ENCODE measurements around the gene P2RX4.
"Not testable (repeated sequence)": the region's sequence is repeated elsewhere in the genome, so short reads cannot be mapped to it uniquely, and the experiment has no call there.

P2RX4 gene

DNA sequence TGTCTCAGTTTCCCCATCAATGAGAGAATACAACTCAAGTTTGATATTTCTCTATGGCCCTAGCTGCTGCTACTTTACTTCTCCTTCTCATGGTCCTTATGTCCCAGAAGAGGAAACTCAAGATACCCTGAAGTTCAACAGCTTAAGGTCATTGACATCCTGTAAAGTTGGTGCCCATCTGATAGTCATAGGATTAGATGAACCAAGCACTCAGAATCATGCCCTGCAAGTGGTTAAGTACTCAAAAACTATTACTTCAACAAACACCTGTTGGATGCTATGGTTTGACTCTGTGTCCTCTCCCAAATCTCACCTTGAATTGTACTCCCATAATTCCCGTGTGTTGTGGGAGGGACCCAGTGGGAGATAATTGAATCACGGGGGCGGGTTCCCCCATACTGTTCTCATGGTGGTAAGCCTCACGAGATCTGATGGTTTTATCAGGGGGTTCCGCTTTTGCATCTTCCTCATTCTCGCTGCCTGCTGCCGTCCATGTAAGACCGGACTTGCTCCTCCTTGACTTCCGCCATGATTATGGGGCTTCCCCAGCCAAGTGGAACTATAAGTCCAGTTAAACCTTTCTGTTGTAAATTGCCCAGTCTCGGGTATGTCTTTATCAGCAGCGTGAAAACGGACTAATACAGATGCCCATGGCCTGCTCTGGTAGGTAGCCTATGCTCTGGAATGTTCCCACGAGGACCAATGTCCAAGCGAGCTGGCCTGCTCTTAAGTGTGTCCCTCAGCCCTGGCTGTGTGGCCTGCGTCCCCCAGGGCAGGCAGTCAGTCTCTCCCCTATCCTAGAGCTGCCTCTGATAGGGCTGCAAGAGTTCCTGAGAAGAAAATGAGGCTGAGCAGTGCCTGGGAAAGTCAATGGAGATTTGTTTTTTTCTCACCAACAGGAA is 68.5 kb downstream of the P2RX4 start:
- no peak for DNase-seq (ENCODE audit: low read depth)

DNA sequence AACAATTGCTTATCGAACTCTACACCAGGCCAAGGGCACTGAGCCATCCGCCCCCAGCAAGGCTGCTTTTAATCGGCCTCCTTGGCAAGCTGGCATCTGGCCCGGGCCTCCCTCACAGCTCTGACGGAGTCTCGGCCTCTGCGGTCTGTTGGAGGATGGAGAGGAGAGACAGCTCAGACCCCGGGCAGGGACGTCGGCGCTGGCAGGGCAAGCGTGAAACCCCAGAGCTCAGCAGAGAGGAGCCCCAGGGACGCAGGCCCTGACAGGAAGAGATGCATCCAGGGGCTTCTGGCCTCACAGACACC is 69.1 kb downstream of the P2RX4 start:
- DNase-seq (ENCODE audit: low read depth) = no peak

DNA sequence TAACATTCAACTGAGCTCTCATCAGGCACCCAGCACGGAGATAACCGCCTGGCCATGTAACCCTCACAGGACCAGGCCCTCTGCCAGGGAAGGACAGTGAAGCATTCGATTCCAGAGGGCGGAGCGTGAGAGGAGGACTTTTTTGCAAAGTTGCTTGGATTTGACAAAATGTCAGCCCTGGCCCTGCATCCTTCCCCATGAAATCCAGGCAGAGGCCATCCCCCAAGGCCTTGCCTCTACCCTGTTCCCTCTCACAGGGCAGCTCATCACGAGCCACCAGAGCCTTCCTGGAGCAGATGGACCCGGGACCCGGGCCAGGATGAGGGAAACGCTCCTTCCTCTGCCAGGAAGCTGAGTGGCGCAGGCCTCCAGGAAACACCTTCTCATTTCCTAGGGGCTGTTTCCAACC is 69.6 kb downstream of the P2RX4 start:
- DNase-seq (ENCODE audit: low read depth) = no peak

DNA sequence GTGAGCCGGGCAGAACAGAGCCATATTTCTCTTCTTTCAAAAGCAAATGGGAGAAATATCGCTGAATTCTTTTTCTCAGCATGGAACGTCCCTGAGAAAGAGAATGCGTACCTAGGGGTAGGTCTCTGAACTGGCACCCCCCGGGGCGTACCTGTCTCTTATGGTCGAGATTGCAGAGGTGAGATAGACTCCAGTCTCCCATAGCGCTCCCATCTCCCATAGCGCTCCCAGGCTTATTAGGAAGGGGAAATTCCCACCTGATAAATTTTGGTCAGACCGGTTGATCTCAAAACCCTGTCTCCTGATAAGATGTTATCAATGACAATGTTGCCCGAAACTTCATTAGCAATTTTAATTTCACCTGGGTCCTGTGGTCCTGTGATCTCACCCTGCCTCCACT is 70.6 kb downstream of the P2RX4 start:
- not testable (repeated sequence) for DNase-seq (ENCODE audit: low read depth)

DNA sequence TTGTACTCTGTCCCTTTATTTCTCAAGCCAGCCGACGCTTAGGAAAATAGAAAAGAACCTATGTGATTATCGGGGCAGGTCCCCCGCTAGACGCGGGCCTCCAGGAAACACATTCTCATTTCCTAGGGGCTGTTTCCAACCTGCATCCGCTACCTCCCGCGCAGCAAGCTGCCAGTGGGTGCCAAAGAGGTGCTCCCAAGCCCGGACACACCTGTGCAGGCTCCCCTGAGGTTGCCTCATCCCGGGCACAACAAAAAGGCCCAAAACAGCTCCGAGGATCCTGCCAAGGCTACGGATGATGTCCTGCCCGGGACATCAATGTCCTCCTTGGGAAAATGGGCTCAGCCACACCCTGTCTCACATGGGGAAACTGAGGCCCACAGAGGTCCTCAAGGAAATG is 71.2 kb downstream of the P2RX4 start:
- not testable (repeated sequence) for DNase-seq (ENCODE audit: low read depth)

DNA sequence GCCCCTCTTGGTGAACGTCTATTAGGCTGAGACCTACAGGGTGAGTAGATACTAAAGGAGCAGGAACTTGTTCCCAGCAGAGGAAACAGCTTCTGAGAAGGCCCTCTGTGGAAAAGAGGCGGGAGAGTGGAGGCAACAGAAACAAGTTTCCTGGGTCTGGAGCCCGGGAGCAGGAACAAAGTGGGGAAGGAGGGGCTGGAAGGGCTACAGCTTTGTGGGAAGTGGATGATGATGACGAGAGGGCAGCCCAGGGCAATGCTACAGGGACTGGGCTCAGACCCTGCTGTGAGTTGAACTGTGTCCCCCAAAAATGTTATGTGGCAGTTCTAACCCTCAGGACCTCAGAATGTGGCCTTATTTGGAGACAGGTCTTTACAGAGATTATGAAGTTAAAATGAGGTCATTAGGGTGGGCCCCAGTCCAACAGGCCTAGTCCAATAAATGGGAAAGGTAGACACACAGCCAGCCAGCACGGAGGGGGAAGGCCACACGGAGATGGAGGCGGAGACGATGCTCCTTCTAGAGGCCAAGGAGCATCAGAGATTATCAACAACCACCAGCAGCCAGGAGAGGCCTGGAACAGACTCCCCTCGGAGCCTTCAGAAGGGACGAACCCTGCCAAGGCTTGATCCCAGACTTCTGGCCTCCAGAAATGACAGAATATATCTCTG is 72.3 kb downstream of the P2RX4 start:
- DNase-seq (ENCODE audit: low read depth) = no peak

DNA sequence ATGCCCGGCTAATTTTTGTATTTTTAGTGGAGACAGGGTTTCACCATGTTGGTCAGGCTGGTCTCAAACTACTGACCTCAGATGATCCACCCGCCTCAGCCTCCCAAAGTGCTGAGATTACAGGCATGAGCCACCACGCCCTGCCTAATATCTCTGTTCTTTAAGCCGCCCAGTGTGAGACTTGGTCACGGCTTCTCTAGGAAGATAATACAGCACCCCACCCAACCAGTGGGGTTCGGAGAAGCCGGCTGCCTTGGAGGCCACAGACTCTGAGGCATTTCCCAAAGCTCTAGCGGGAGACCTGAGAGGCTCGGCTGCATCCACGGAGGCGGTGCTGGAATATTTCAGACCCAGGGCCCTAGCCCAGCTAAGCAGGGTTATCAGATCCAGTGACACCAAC is 73.0 kb downstream of the P2RX4 start:
- not testable (repeated sequence) for DNase-seq (ENCODE audit: low read depth)

DNA sequence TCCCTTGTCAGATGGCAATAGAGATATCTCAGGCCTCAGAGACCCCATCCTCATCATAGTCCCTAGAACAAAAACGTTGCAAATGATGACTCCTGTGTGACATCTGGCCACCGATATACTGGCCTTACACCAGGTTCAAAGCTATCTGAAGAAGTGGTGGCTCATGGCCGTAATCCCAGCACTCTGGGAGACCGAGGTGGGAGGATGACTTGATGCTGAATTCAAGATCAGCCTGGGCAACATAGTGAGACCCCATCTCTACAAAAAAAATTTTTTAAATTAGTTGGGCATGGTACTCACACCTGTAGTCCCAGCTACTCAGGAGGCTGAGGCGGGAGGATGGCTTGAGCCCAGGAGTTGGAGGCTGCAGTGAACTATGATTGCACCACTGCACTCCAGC is 73.5 kb downstream of the P2RX4 start:
- no peak for DNase-seq (ENCODE audit: low read depth)
